Measurements from ENCODE around the gene ANKRD13B. TPM values are rescaled to one million over a fixed set of nuclear protein-coding genes. Genes with fewer than 3 reads are reported as not detected.

Gene ANKRD13B
- total RNA-seq, 1 experiment from 2014 or later, result 45.5 TPM

DNA sequence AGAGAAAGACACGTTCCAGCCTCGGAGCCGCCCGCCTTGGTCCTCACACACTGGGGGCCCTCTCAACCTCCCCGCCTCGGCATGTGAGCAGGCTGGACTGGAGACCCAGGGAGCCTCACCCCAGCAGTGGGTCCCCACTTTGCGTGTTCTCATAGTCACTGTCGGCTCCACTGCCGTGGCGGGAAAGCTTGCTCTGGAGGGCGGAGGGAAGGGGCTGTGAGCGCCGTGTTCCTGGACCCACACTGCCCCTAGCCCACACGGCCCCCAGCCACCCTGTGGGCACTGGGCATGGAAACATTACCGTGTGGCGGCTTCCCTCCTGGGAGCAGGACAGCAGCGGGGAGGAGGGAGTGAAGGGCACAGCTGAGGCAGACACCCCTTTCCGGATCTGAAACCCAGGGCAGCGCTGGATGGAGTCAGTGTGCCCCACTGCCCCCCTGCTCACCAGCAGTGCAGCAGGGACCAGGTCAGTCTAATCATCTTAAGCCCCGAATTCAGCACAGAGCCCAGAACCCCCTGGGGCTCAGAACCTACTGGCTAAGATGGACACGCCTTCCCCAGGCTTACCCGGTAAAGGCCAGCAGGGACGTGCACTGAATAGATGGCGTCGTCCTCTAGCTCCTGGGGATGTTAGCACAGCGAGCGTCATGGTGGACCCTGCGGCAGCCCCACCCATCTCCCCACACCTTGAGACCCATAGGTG lies 17.3 kb upstream of the ANKRD13B start:
- DNase-seq (ENCODE audit: low spot score), result no peak
- POLR2A ChIA-PET, result interaction anchor here (0.5 to 1.2 kb wide), 2 partner anchors 15 to 303 kb away, joined by 3 to 5 read pairs; no protein-coding TSS in a partner anchor
- TF ChIP-seq CREB1 (CRISPR knock-in tag; IDR thresholded peaks at IDR 0.05) (no peak), ZNF138 (CRISPR knock-in tag; conservative IDR thresholded peaks at IDR 0.05) (no peak), CDX4 (CRISPR knock-in tag; IDR thresholded peaks at IDR 0.05; ENCODE audit: borderline replicate concordance) (no peak), FOXP1 (CRISPR knock-in tag; IDR thresholded peaks at IDR 0.05; ENCODE audit: borderline replicate concordance) (no peak), EMX1 (CRISPR knock-in tag; IDR thresholded peaks at IDR 0.05) (no peak), GRHL2 (CRISPR knock-in tag; IDR thresholded peaks at IDR 0.05; ENCODE audit: insufficient replicate concordance, severe bottlenecking) (no peak), RELA (CRISPR knock-in tag; IDR thresholded peaks at IDR 0.05; ENCODE audit: borderline replicate concordance) (no peak), PREB (CRISPR knock-in tag; IDR thresholded peaks at IDR 0.05; ENCODE audit: borderline replicate concordance) (no peak)
- TF ChIP-seq, protein P1, sequence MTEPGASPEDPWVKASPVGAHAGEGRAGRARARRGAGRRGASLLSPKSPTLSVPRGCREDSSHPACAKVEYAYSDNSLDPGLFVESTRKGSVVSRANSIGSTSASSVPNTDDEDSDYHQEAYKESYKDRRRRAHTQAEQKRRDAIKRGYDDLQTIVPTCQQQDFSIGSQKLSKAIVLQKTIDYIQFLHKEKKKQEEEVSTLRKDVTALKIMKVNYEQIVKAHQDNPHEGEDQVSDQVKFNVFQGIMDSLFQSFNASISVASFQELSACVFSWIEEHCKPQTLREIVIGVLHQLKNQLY (CRISPR knock-in tag; IDR thresholded peaks at IDR 0.05), result no peak
- Mint-ChIP-seq H3K27ac (no peak overlapping the region), H3K36me3 (peaks cover 25% of the 10 kb centered on the region), H3K27me3 (ENCODE audit: low read depth) (peaks cover 6% of the 10 kb centered on the region; the same call in 1 of the 2 replicates), H3K9me3 (no peaks in the 10 kb centered on the region), H3K4me1 (peaks cover 8% of the 10 kb centered on the region), H3K4me3 (no peak overlapping the region)
- CTCF ChIA-PET, result interaction anchor here (0.9 to 7.5 kb wide), 6 partner anchors 10 to 206 kb away, joined by 3 to 65 read pairs (median 6); partner anchors contain the start of gene ANKRD13B
- no peak for ATAC-seq

- peaks cover 27% of the 10 kb centered on the region for H3K36me3 Mint-ChIP-seq
- no peak for DNase-seq (ENCODE audit: low spot score)
- H3K9me3 Mint-ChIP-seq, result no peaks in the 10 kb centered on the region
- ATAC-seq, result no peak
- CTCF ChIA-PET, result interaction anchor here (0.7 to 7.5 kb wide), 8 partner anchors 11 to 63 kb away, joined by 3 to 65 read pairs (median 3); partner anchors contain the start of gene ANKRD13B
- no peaks in the 10 kb centered on the region for H3K27me3 Mint-ChIP-seq (ENCODE audit: low read depth)
- POLR2A ChIA-PET, result interaction anchor here (0.5 kb wide), 1 partner anchor 304 kb away, joined by 5 read pairs; no protein-coding TSS in a partner anchor
- H3K27ac Mint-ChIP-seq, result no peak overlapping the region
- peaks cover 8% of the 10 kb centered on the region for H3K4me1 Mint-ChIP-seq
- no peak overlapping the region for H3K4me3 Mint-ChIP-seq
- TF ChIP-seq ZNF671 (CRISPR knock-in tag; IDR thresholded peaks at IDR 0.05) (no peak), NR2C2 (CRISPR knock-in tag; IDR thresholded peaks at IDR 0.05) (no peak), ATF2 (CRISPR knock-in tag; IDR thresholded peaks at IDR 0.05; ENCODE audit: borderline replicate concordance, low read depth) (no peak), ZNF121 (CRISPR knock-in tag; IDR thresholded peaks at IDR 0.05) (no peak), CTCF (IDR thresholded peaks at IDR 0.05) (no peak), CREM (CRISPR knock-in tag; IDR thresholded peaks at IDR 0.05) (no peak), SP1 (CRISPR knock-in tag; conservative IDR thresholded peaks at IDR 0.05) (no peak), ZNF219 (CRISPR knock-in tag; IDR thresholded peaks at IDR 0.05; ENCODE audit: borderline replicate concordance) (no peak), CDX4 (CRISPR knock-in tag; IDR thresholded peaks at IDR 0.05; ENCODE audit: borderline replicate concordance) (no peak), HMGXB4 (CRISPR knock-in tag; IDR thresholded peaks at IDR 0.05) (no peak)
- TF ChIP-seq, protein P2, sequence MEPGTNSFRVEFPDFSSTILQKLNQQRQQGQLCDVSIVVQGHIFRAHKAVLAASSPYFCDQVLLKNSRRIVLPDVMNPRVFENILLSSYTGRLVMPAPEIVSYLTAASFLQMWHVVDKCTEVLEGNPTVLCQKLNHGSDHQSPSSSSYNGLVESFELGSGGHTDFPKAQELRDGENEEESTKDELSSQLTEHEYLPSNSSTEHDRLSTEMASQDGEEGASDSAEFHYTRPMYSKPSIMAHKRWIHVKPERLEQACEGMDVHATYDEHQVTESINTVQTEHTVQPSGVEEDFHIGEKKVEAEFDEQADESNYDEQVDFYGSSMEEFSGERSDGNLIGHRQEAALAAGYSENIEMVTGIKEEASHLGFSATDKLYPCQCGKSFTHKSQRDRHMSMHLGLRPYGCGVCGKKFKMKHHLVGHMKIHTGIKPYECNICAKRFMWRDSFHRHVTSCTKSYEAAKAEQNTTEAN (CRISPR knock-in tag; IDR thresholded peaks at IDR 0.05), result no peak
- TF ChIP-seq, protein P3, sequence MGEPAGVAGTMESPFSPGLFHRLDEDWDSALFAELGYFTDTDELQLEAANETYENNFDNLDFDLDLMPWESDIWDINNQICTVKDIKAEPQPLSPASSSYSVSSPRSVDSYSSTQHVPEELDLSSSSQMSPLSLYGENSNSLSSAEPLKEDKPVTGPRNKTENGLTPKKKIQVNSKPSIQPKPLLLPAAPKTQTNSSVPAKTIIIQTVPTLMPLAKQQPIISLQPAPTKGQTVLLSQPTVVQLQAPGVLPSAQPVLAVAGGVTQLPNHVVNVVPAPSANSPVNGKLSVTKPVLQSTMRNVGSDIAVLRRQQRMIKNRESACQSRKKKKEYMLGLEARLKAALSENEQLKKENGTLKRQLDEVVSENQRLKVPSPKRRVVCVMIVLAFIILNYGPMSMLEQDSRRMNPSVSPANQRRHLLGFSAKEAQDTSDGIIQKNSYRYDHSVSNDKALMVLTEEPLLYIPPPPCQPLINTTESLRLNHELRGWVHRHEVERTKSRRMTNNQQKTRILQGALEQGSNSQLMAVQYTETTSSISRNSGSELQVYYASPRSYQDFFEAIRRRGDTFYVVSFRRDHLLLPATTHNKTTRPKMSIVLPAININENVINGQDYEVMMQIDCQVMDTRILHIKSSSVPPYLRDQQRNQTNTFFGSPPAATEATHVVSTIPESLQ (CRISPR knock-in tag; IDR thresholded peaks at IDR 0.05), result no peak
These were observed 16.5 kb upstream of the ANKRD13B start for GRCh38 chr17:29576214-29577000.

Measured in WTC11 (cell line).